Calu3 (cell line): ENCODE measurements around the gene EGFL7. TPM values are rescaled to one million over a fixed set of nuclear protein-coding genes. Genes with fewer than 3 reads are reported as not detected.

Experiments used
- BruUV-seq: library from RNA; stranded (reverse); fragments of 400-500 nt; replicated peaks from 2 replicates; lab custom pipeline; 2021; lab: Mats Ljungman, UMichigan
- CTCF ChIA-PET: fragments of 300-600 bp; sonication (Branson Sonifier 250); formaldehyde crosslinking; loops from one replicate; lab custom pipeline; 2022; ENCODE audit warnings: antibody characterized with exemption; lab: Charles Lee
- DNase-seq: peaks from one replicate; pipeline ENCODE4 v3.0.0; 2022
- H3K27ac Mint-ChIP-seq: one replicate; pipeline ENCODE4 v1.8.0; 2022; ENCODE audit warnings: mixed read lengths; ENCODE audit not compliant: unreplicated experiment
- H3K27me3 Mint-ChIP-seq: one replicate; pipeline ENCODE4 v1.8.0; 2022; ENCODE audit warnings: mixed read lengths; ENCODE audit not compliant: unreplicated experiment
- H3K36me3 Mint-ChIP-seq: one replicate; pipeline ENCODE4 v1.8.0; 2022; ENCODE audit warnings: mild to moderate bottlenecking, moderate library complexity, mixed read lengths; ENCODE audit not compliant: insufficient read depth, unreplicated experiment
- H3K4me1 Mint-ChIP-seq: one replicate; pipeline ENCODE4 v1.8.0; 2022; ENCODE audit warnings: mild to moderate bottlenecking, low read depth, mixed read lengths; ENCODE audit not compliant: unreplicated experiment
- H3K4me3 Mint-ChIP-seq: one replicate; pipeline ENCODE4 v1.8.0; 2022; ENCODE audit warnings: mild to moderate bottlenecking, low read depth, moderate library complexity, mixed read lengths; ENCODE audit not compliant: unreplicated experiment
- H3K9me3 Mint-ChIP-seq: one replicate; pipeline ENCODE4 v1.8.0; 2022; ENCODE audit warnings: low read depth, mixed read lengths; ENCODE audit not compliant: unreplicated experiment
- intact Hi-C: fragments of 100-400 bp; cut with micrococcal nuclease; formaldehyde crosslinking; loops from one replicate; pipeline ENCODE4 v1.10.0; 2022; ENCODE audit not compliant: unreplicated experiment
- total RNA-seq: library from RNA; stranded (reverse); gene quantifications from 2 replicates; pipeline ENCODE4 v1.2.3, GENCODE V29; 2022
- TF ChIP-seq, protein P1 (sequence below): fragments of 200-600 bp; IDR thresholded peaks from one replicate; pipeline ENCODE4 v1.8.0; 2022; ENCODE audit warnings: antibody characterized with exemption; ENCODE audit not compliant: unreplicated experiment

EGFL7 gene
- total RNA-seq, 1 experiment from 2014 or later, result 1.3 TPM

DNA sequence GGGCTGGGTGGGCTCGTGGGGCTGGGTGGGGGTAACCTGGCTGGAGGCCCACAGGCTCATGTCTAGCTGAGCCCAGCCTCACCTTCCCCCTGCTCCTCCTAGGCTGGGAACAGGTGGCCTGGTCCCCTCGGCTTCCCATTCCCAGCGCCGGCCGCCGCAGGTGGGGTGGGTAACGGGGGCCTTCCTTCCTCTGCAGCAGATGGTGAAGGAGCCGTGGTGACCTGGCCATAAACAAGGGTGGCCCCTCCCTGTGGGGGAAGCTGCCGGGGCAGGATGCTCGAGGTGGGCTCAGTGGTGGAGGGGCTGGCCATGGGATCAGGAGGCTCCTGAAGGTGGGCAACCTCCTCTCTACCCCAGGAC lies 41.0 kb upstream of the EGFL7 start:
- BruUV-seq, result no TSS peak
- TF ChIP-seq, protein P1, sequence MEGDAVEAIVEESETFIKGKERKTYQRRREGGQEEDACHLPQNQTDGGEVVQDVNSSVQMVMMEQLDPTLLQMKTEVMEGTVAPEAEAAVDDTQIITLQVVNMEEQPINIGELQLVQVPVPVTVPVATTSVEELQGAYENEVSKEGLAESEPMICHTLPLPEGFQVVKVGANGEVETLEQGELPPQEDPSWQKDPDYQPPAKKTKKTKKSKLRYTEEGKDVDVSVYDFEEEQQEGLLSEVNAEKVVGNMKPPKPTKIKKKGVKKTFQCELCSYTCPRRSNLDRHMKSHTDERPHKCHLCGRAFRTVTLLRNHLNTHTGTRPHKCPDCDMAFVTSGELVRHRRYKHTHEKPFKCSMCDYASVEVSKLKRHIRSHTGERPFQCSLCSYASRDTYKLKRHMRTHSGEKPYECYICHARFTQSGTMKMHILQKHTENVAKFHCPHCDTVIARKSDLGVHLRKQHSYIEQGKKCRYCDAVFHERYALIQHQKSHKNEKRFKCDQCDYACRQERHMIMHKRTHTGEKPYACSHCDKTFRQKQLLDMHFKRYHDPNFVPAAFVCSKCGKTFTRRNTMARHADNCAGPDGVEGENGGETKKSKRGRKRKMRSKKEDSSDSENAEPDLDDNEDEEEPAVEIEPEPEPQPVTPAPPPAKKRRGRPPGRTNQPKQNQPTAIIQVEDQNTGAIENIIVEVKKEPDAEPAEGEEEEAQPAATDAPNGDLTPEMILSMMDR, result no peak
- no peak overlapping the region for H3K27ac Mint-ChIP-seq
- H3K27me3 Mint-ChIP-seq, result peaks cover 39% of the 10 kb centered on the region
- intact Hi-C loops, result no loop called here
- CTCF ChIA-PET, result no interaction called here
- no peaks in the 10 kb centered on the region for H3K36me3 Mint-ChIP-seq
- no peak for DNase-seq
- no peaks in the 10 kb centered on the region for H3K4me1 Mint-ChIP-seq
- no peaks in the 10 kb centered on the region for H3K9me3 Mint-ChIP-seq
- H3K4me3 Mint-ChIP-seq, result no peak overlapping the region

DNA sequence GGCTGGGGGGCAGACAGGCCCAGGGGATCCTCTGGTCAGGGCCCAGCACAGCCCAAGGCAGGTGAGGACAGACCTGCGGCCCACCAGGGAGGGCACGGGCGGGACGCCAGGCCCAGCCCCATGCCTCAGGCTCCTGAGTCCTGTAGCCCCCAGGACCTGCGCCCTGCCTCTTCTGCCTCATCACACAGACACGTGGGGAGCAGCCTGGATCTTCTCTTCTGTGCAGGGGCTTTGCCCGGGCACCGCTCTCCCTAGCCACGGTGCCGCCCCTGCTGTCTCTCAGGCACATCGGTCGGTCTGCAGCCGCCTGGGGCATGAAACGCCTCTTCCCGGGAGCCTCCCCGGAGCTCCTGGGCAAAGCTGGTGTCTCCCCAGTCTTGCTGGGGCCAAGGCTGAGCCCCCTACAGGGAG lies 40.2 kb upstream of the EGFL7 start:
- no peak overlapping the region for H3K4me3 Mint-ChIP-seq
- BruUV-seq, result no TSS peak
- intact Hi-C loops, result no loop called here
- CTCF ChIA-PET, result no interaction called here
- H3K27me3 Mint-ChIP-seq, result peaks cover 32% of the 10 kb centered on the region
- TF ChIP-seq, protein P1, result no peak
- H3K27ac Mint-ChIP-seq, result no peak overlapping the region
- no peak for DNase-seq
- no peaks in the 10 kb centered on the region for H3K36me3 Mint-ChIP-seq
- H3K4me1 Mint-ChIP-seq, result no peaks in the 10 kb centered on the region
- H3K9me3 Mint-ChIP-seq, result no peaks in the 10 kb centered on the region

DNA sequence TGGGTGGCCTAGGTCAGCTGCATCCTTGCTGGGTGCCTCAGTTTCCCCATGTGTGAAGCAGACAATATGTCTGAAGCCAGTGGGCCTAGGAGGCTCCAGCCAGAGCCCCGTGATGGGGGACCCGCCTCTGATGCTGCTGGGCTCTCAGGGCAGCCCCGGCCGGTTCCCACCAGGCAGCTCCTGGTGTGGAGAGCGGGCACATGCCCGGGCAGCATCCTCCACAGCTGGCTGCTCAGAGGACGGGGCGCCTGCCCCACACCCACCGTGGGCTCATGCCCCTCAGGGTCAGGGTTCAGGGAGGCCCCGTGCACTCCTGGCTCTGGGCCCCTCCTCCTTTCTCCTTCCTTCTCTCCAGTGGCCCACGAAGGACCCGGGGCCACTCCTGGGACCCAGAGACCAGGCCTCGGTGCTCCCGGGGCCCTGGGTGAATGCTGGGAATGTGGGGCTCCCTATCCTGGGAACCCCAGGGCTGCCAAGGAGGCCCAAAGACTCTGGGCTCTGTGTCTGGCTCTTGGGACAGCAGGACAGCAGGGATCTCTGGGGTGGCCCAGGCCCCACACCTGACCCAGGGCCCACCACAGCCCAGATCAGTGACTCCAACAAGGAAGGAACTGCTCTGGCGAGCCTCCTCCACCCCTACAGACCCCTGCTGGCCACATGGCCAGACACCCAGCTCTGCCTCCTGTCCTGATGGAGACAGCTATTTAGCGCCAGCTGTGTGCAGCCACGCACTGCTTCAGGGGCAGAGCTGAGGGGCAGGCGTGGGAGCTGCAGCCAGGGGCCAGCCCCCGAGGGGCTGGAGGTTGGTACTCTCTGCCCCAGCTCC lies 39.5 kb upstream of the EGFL7 start:
- Mint-ChIP-seq H3K4me1 (no peaks in the 10 kb centered on the region), H3K4me3 (no peak overlapping the region), H3K27ac (no peak overlapping the region), H3K9me3 (no peaks in the 10 kb centered on the region), H3K36me3 (no peaks in the 10 kb centered on the region), H3K27me3 (peaks cover 26% of the 10 kb centered on the region)
- no TSS peak for BruUV-seq
- no peak for DNase-seq
- TF ChIP-seq, protein P1, result no peak
- CTCF ChIA-PET, result interaction anchor here (1.4 kb wide), 1 partner anchor 138 kb away, joined by 4 read pairs; no protein-coding TSS in a partner anchor
- intact Hi-C loops, result no loop called here

DNA sequence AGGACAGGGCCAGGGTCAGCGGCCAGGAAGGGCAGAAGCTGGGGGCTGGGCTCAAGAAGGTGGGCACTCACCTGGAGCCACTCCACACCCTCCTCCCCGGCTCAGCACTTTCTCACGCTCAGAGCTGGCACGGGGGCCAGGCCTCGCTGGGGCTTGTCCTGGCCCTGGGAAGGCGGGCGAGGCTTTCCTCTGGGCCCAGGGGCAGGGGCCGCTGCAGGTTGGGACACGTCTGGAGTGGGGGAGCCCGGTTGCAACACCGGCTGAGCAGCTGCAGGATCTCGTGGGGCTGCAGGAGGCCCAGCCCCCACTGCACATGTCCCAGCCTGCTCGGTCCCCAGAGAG lies 38.9 kb upstream of the EGFL7 start:
- TF ChIP-seq, protein P1, result no peak
- Mint-ChIP-seq H3K27me3 (peaks cover 22% of the 10 kb centered on the region), H3K27ac (no peak overlapping the region), H3K36me3 (no peaks in the 10 kb centered on the region), H3K9me3 (no peaks in the 10 kb centered on the region), H3K4me1 (no peaks in the 10 kb centered on the region), H3K4me3 (no peak overlapping the region)
- no TSS peak for BruUV-seq
- no peak for DNase-seq
- intact Hi-C loops, result no loop called here
- CTCF ChIA-PET, result interaction anchor here (1.4 kb wide), 1 partner anchor 139 kb away, joined by 4 read pairs; no protein-coding TSS in a partner anchor
